Epithelial cell of proximal tubule (primary cell): ENCODE measurements around the gene RCE1. TPM values are rescaled to one million over a fixed set of nuclear protein-coding genes. Genes with fewer than 3 reads are reported as not detected.

Experiments
- DNase-seq: peaks from one replicate; pipeline ENCODE4 v3.0.0-alpha.2; 2011; ENCODE audit warnings: low read depth
- H3K4me3 ChIP-seq: 2 replicates; pipeline ENCODE4 v1.5.1; 2011; ENCODE audit warnings: low read depth, mild to moderate bottlenecking, low read length
- CTCF ChIP-seq: conservative IDR thresholded peaks from 2 replicates; pipeline ENCODE4 v1.5.1; 2012; ENCODE audit warnings: low read depth, mild to moderate bottlenecking, low read length
- total RNA-seq: library from RNA; depleted of rRNA; stranded (reverse); fragments of >200 nt; gene quantifications from 2 replicates; pipeline ENCODE4 v1.2.3, GENCODE V29; 2015

Gene RCE1
- total RNA-seq, 1 donor from 2014 or later: 41.7 TPM

- H3K4me3 ChIP-seq: no peak overlapping the region
- DNase-seq: no peak
- no peak for TF ChIP-seq CTCF
These were observed 7.0 kb downstream of the RCE1 start for GRCh38 chr11:66850235-66850587.

DNA sequence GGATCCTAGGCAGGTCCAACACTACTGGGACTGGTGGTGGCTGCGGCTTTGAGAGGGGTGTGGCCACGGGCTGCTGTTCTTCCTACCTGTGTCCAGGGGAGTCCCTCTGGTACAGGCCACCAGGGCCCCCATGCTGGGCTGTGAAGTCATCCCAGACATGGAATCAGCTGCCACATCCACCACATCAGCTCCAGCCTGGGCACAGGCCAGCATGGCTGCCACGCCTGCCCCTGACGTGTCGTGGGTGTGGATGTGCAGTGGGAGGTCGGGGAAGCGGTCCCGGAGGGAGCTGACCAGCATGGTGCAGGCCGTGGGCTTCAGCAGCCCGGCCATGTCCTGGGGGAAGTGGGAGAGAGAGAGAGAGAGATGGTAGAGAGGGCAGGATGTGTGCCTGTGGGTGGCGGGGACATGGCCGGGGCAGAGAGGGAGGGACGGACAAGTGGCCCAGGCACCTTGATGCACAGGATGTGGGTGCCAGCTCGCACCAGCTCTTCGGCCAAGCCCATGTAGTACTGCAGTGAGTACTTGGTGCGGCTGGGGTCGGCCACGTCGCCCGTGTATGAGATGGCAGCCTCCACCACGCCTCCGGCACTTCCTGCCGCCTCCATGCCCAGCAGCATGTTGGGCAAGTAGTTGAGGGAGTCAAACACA lies 7.5 kb downstream of the RCE1 start:
- TF ChIP-seq CTCF: no peak
- H3K4me3 ChIP-seq: no peak overlapping the region
- DNase-seq: no peak

DNA sequence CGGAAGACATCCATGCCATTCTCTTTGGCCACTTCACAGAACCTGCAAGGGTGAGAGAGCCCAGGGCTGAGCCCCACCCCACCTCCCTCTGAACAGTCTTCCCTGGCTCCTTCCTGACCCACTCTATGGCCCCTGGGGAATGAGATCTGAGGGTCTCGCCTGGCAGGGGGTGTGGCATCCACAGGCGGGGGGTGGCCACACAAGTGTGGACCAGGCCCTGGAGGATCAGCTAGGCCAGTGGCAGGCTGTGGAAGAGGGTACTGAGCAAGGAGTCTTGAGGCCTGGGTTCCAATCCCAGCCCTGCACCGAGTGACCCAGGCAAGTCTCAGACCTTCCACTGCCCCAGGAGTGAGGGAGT lies 8.0 kb downstream of the RCE1 start:
- no peak overlapping the region for H3K4me3 ChIP-seq
- TF ChIP-seq CTCF: no peak
- DNase-seq: no peak

DNA sequence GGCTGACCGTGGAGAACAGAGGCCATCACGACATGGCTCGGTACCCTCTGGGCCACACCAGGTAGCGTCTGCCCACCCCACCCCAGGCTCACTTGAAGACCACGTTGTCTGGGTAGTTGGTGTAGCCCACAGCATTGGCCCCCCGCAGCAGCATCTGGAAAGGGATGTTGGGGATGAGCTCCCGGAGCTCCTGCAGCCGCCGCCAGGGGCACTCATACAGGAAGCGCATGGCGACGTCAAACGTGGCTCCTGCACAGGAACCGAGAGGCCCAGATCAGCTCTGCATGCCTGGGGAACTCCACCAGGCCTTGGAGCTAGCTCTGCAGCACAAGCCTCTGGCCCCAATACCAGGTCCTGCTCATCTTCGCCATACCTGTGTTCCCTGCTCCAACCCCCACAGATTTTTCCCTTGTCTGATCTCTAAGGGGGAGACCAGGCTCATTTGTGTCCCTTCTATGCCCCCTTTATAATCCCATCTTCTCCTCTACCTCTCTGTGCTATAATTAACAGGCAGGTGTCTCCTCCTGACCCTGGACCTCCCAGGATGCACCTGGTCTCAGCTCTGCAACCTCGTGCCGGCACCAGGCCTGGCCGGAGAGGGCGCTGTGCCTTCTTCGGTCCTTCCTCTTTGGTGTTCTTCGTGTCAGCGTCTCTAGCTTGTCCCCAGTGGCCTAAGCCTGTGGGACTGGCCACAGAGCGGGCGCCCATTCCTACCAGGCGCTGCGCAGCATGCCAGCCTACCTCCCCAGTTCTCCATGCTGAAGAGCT lies 8.6 kb downstream of the RCE1 start:
- DNase-seq: no peak
- TF ChIP-seq CTCF: no peak

DNA sequence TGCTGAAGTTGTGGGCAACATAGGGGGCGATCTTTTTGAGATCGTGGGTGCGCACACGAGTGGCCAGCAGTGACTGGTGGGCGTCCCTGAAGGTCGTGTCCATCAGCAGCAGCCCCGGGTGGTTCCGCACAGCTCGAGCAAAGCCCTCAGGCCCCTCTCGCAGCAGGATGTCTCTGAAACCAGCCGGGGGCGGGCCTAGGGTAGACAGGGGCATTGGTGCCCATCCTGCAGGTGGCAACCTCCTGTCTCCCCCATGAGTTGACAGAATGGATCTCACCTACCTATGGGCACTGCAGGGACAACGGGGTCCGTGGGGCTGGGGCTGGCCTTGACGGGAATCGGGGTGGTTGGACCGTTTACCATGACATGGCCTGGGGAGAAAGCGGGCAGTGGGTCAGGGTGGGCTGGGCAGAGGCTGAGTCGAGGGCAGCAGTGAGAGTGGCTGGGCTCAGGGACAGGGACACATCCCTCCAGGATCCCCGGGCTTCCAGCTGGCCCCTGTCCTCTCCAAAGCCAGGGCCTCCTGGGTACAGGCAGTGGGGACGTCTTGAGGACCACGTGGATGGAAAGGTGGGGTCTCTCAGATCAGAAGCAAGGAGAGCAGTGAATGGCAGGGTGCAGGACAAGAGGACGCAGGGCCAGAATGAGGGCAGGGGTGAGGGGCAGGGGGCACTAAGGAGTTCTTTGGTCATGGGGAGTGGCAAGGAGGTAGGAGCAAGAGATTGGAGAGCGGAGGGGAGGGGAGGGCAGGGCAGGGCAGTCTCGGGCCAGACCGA lies 9.4 kb downstream of the RCE1 start:
- no peak overlapping the region for H3K4me3 ChIP-seq
- TF ChIP-seq CTCF: no peak
- no peak for DNase-seq

More for the DNA sequence above, 8.6 kb downstream of the RCE1 start:
- no peak overlapping the region for H3K4me3 ChIP-seq

- H3K4me3 ChIP-seq: no peak overlapping the region
- no peak for DNase-seq
- no peak for TF ChIP-seq CTCF
These were observed 10.3 kb downstream of the RCE1 start for GRCh38 chr11:66853242-66854229.
